ENCODE data around the gene DGKE. TPM values are rescaled to one million over a fixed set of nuclear protein-coding genes. Genes with fewer than 3 reads are reported as not detected.

DGKE gene
- total and polyA plus RNA-seq, 8 donors = 0.56 to 38.8 (median 13.6) TPM

GRCh38 chr17:56804454-56804853, 29.5 kb upstream of the DGKE start:
- intact Hi-C loops (cut with DNase I; ENCODE audit: low total_unique reads) = no loop called here
- no peaks in the 10 kb centered on the region for H3K27me3 ChIP-seq
- DNase-seq = peak in 1 of 2 donors; percentile 55
- H3K4me3 ChIP-seq = no peak overlapping the region
- TF ChIP-seq CTCF (IDR thresholded peaks at IDR 0.05) (no peak), POLR2AphosphoS5 (IDR thresholded peaks at IDR 0.05) (no peak), POLR2A (IDR thresholded peaks at IDR 0.05) (no peak), EP300 (IDR thresholded peaks at IDR 0.05) (no peak)
- WGBS, 5 donors = 47 to 65% (median 59%) methylated on average over 3 of the region's 3 CpGs
- no peak overlapping the region for H3K27ac ChIP-seq
- no peaks in the 10 kb centered on the region for H3K9me3 ChIP-seq
- no peaks in the 10 kb centered on the region for H3K36me3 ChIP-seq
- peaks cover 0 to 33% (median 8%) of the 10 kb centered on the region in 4 donors for H3K4me1 ChIP-seq

- H3K36me3 ChIP-seq = no peaks in the 10 kb centered on the region
- peaks cover 0 to 33% (median 8%) of the 10 kb centered on the region in 4 donors for H3K4me1 ChIP-seq
- WGBS, 5 donors = 59 to 81% (median 75%) methylated on average over 4 of the region's 4 CpGs
- no peaks in the 10 kb centered on the region for H3K27me3 ChIP-seq
- H3K4me3 ChIP-seq = no peak overlapping the region
- H3K9me3 ChIP-seq = no peaks in the 10 kb centered on the region
- intact Hi-C loops (cut with DNase I; ENCODE audit: low total_unique reads) = no loop called here
- no peak for TF ChIP-seq POLR2AphosphoS5 (IDR thresholded peaks at IDR 0.05)
- no peak for TF ChIP-seq EP300 (IDR thresholded peaks at IDR 0.05)
- TF ChIP-seq POLR2A (IDR thresholded peaks at IDR 0.05) = no peak
- peak overlapping the region in 1 of 5 donors; percentile 20 for H3K27ac ChIP-seq
- DNase-seq = no peak
Measured at GRCh38 chr17:56806949-56807348, 27.0 kb upstream of the DGKE start.

GRCh38 chr17:56807723-56808122, 26.2 kb upstream of the DGKE start:
- no peaks in the 10 kb centered on the region for H3K36me3 ChIP-seq
- no peaks in the 10 kb centered on the region for H3K27me3 ChIP-seq
- intact Hi-C loops (cut with DNase I; ENCODE audit: low total_unique reads) = no loop called here
- H3K27ac ChIP-seq = peak overlapping the region in 1 of 5 donors; percentile 15
- 94 to 100% (median 98%) methylated on average over 3 of the region's 3 CpGs for WGBS, 5 donors
- no peak for TF ChIP-seq POLR2A (IDR thresholded peaks at IDR 0.05)
- TF ChIP-seq CTCF (IDR thresholded peaks at IDR 0.05) = no peak
- TF ChIP-seq POLR2AphosphoS5 (IDR thresholded peaks at IDR 0.05) = no peak
- no peak for TF ChIP-seq EP300 (IDR thresholded peaks at IDR 0.05)
- H3K4me3 ChIP-seq = no peak overlapping the region
- H3K4me1 ChIP-seq = peaks cover 0 to 33% (median 8%) of the 10 kb centered on the region in 4 donors
- H3K9me3 ChIP-seq = no peaks in the 10 kb centered on the region
- DNase-seq = no peak

GRCh38 chr17:56808503-56808902, 25.4 kb upstream of the DGKE start:
- Histone ChIP-seq H3K27ac (peak overlapping the region in 3 of 5 donors; percentile 15 to 49 (median 45)), H3K9me3 (no peaks in the 10 kb centered on the region), H3K4me1 (peaks cover 0 to 33% (median 8%) of the 10 kb centered on the region in 4 donors), H3K36me3 (no peaks in the 10 kb centered on the region), H3K27me3 (no peaks in the 10 kb centered on the region), H3K4me3 (no peak overlapping the region)
- TF ChIP-seq POLR2AphosphoS5 (IDR thresholded peaks at IDR 0.05) (no peak), EP300 (IDR thresholded peaks at IDR 0.05) (no peak), POLR2A (IDR thresholded peaks at IDR 0.05) (no peak), CTCF (IDR thresholded peaks at IDR 0.05) (no peak)
- WGBS, 5 donors = 31 to 59% (median 44%) methylated on average over 3 of the region's 3 CpGs
- intact Hi-C loops (cut with DNase I; ENCODE audit: low total_unique reads) = no loop called here
- DNase-seq = peak in 1 of 2 donors; percentile 60

GRCh38 chr17:56809106-56809819, 24.7 kb upstream of the DGKE start:
- no peak overlapping the region for H3K27ac ChIP-seq
- no peaks in the 10 kb centered on the region for H3K9me3 ChIP-seq
- WGBS, 5 donors = 85 to 97% (median 96%) methylated on average over 9 of the region's 9 CpGs
- DNase-seq = no peak
- H3K27me3 ChIP-seq = no peaks in the 10 kb centered on the region
- TF ChIP-seq POLR2AphosphoS5 (IDR thresholded peaks at IDR 0.05) (no peak), POLR2A (IDR thresholded peaks at IDR 0.05) (no peak), EP300 (IDR thresholded peaks at IDR 0.05) (no peak), CTCF (IDR thresholded peaks at IDR 0.05) (no peak)
- H3K36me3 ChIP-seq = no peaks in the 10 kb centered on the region
- no peak overlapping the region for H3K4me3 ChIP-seq
- H3K4me1 ChIP-seq = peaks cover 0 to 25% (median 8%) of the 10 kb centered on the region in 4 donors
- intact Hi-C loops (cut with DNase I; ENCODE audit: low total_unique reads) = no loop called here
